Psoas muscle (tissue), 8 donors: ENCODE results near the gene TNFSF13. TPM values are rescaled to one million over a fixed set of nuclear protein-coding genes. Genes with fewer than 3 reads are reported as not detected.
A peak's percentile ranks its signal among the peaks of the same experiment; 100 is the strongest.

Source experiments
- ATAC-seq, 4 donors: fragments of 200-7000 bp; cut with Tn5 transposase; one replicate each; pipeline ENCODE4 v1.9.1; 2020; ENCODE audit warnings: moderate library complexity in 3 of 4, mild to moderate bottlenecking in 2 of 4
- DNase-seq, 2 donors: peaks; one replicate each; pipeline ENCODE4 v3.0.0-alpha.2; 2020
- H3K27ac ChIP-seq: fragments of 200-600 bp; one replicate; pipeline ENCODE4 v1.8.0; 2022
- H3K27me3 ChIP-seq, 3 donors: fragments of 200-600 bp in 1 of 3; one replicate each; pipeline versions ENCODE4 v1.6.1 to v1.8.0; 2013 to 2022; ENCODE audit warnings: low read length in 2 of 3, mild to moderate bottlenecking in 2 of 3, moderate library complexity in 1 of 3; ENCODE audit not compliant: insufficient read depth in 3 of 3
- H3K36me3 ChIP-seq, 2 donors: fragments of 200-600 bp in 1 of 2; one replicate each; pipeline versions ENCODE4 v1.6.1 to v1.8.0; 2013 to 2022; ENCODE audit warnings: low read depth in 1 of 2, mild to moderate bottlenecking in 1 of 2, moderate library complexity in 1 of 2; ENCODE audit not compliant: insufficient read depth in 1 of 2
- H3K4me1 ChIP-seq: fragments of 200-600 bp; one replicate; pipeline ENCODE4 v1.8.0; 2022
- H3K4me3 ChIP-seq: fragments of 200-600 bp; one replicate; pipeline ENCODE4 v1.8.0; 2022; ENCODE audit warnings: mild to moderate bottlenecking
- H3K9me3 ChIP-seq: fragments of 200-600 bp; one replicate; pipeline ENCODE4 v1.8.0; 2022
- CTCF ChIP-seq: fragments of 200-600 bp; IDR thresholded peaks from one replicate; pipeline ENCODE4 v1.8.0; 2022; ENCODE audit warnings: antibody characterized with exemption
- WGBS, 3 donors: extraction: QIAGEN DNeasy Blood & Tissue Kit; methylation state at CpG; one replicate each; pipeline versions ENCODE4 v1.1.6 to v1.1.7; 2013; 5-methylcytosine and 5-hydroxymethylcytosine counted together
- intact Hi-C, 2 donors: fragments of 100-400 bp; cut with DNase I; formaldehyde crosslinking; loops; one replicate each; pipeline versions ENCODE4 v1.11.0 to v1.14.2; 2022
- polyA plus RNA-seq, 3 donors: library from polyadenylated mRNA; stranded (reverse); fragments of 200-250 nt; gene quantifications; one replicate each; pipeline ENCODE4 v1.2.3, GENCODE V29; 2013
- total RNA-seq, 4 donors: library from RNA; stranded (reverse); fragmentation: NEBNext Ultra II Directional in 2 of 4; extraction: Animal tissue kit (Norgen Biotek cat#: 25700) in 2 of 4; gene quantifications; one replicate each; pipeline versions ENCODE4 v1.2.1 to v1.2.4, GENCODE V29; 2021 to 2023
- donor health status: healthy with polysubstance abuse.
- donor health status: DM: no; HTN: no; CAD: no; lungs with moderate emphysema.
- donor health status: Bipolar disorder and iron deficiency.
- donor health status: healthy.
- donor health status: DM: yes; HTN: yes; CAD: no.
- donor health status: DM: no; HTN: no; CAD: no.
- donor health status: DM: no; HTN: no; CAD: no.
- donor health status: DM: yes; HTN: yes; CAD: no.

The TNFSF13 gene
- total and polyA plus RNA-seq, 7 donors: 2.8 to 5.4 (median 4.0) TPM

- no peak for ATAC-seq
- Histone ChIP-seq H3K27me3 (no peaks in the 10 kb centered on the region), H3K36me3 (peaks cover 8 to 49% of the 10 kb centered on the region in 2 donors), H3K9me3 (no peaks in the 10 kb centered on the region), H3K27ac (peak overlapping the region; percentile 8), H3K4me3 (no peak overlapping the region), H3K4me1 (peaks cover 48% of the 10 kb centered on the region)
- no peak for TF ChIP-seq CTCF
- DNase-seq: peak; percentile 25 to 48
- intact Hi-C loops: loop anchor here in 1 of 2 donors (2.0 to 10.0 kb wide), 2 partner anchors 73 to 353 kb away; partner anchors contain the start of genes DVL2 and PHF23
- WGBS, 3 donors: 61 to 66% (median 63%) methylated on average over 12 of the region's 12 CpGs
Measured at GRCh38 chr17:7587420-7588151, 29.0 kb downstream of the TNFSF13 start.

GRCh38 chr17:7588553-7589203, 30.1 kb downstream of the TNFSF13 start:
- TF ChIP-seq CTCF: no peak
- H3K27ac ChIP-seq: peak overlapping the region; percentile 69
- peaks cover 17 to 59% of the 10 kb centered on the region in 2 donors for H3K36me3 ChIP-seq
- no peaks in the 10 kb centered on the region for H3K9me3 ChIP-seq
- DNase-seq (peak in 1 of 2 donors; percentile 55), ATAC-seq (peak; percentile 0 to 3 (median 1))
- WGBS, 3 donors: 57 to 71% (median 57%) methylated on average over 28 to 30 of the region's 30 CpGs
- intact Hi-C loops: loop anchor here in 1 of 2 donors (2.0 to 10.0 kb wide), 2 partner anchors 74 to 354 kb away; partner anchors contain the start of genes DVL2 and PHF23
- peaks cover 40% of the 10 kb centered on the region for H3K4me1 ChIP-seq
- peak overlapping the region; percentile 58 for H3K4me3 ChIP-seq
- no peaks in the 10 kb centered on the region for H3K27me3 ChIP-seq

GRCh38 chr17:7589204-7589868, 30.8 kb downstream of the TNFSF13 start:
- TF ChIP-seq CTCF: peak; percentile 87
- intact Hi-C loops: loop anchor here in 1 of 2 donors (2.0 to 10.0 kb wide), 2 partner anchors 75 to 355 kb away; partner anchors contain the start of genes DVL2 and PHF23
- ATAC-seq: peak; percentile 78 to 90 (median 84)
- WGBS, 3 donors: 11 to 13% (median 12%) methylated on average over 49 to 56 of the region's 56 CpGs
- Histone ChIP-seq H3K36me3 (peaks cover 18 to 66% of the 10 kb centered on the region in 2 donors), H3K9me3 (no peaks in the 10 kb centered on the region), H3K4me3 (peak overlapping the region; percentile 58), H3K4me1 (peaks cover 40% of the 10 kb centered on the region), H3K27ac (peak overlapping the region; percentile 69), H3K27me3 (no peaks in the 10 kb centered on the region)
- DNase-seq: peak; percentile 87 to 93

GRCh38 chr17:7589891-7590691, 31.5 kb downstream of the TNFSF13 start, which contains the start of gene SOX15:
TSS of gene SOX15 (minus strand) at chr17:7590094. CDS start at chr17:7589676, 418 bp downstream.
- peak in 1 of 2 donors; percentile 47 for DNase-seq
- peaks cover 34% of the 10 kb centered on the region for H3K4me1 ChIP-seq
- no peak for TF ChIP-seq CTCF
- H3K9me3 ChIP-seq: no peaks in the 10 kb centered on the region
- intact Hi-C loops: loop anchor here in 1 of 2 donors (2.0 to 10.0 kb wide), 2 partner anchors 75 to 355 kb away; partner anchors contain the start of genes DVL2 and PHF23
- H3K36me3 ChIP-seq: peaks cover 18 to 74% of the 10 kb centered on the region in 2 donors
- peak within 1 kb of the TSS; percentile 69 for H3K27ac ChIP-seq
- 56 to 62% (median 61%) methylated on average over 23 to 24 of the region's 24 CpGs for WGBS, 3 donors
- H3K4me3 ChIP-seq: peak within 1 kb of the TSS; percentile 58
- no peaks in the 10 kb centered on the region for H3K27me3 ChIP-seq
- peak; percentile 16 to 28 (median 22) for ATAC-seq
